Testis (tissue), 2 donors: Measurements from ENCODE around the gene CTSC.

Source experiments
- CTCF ChIP-seq, 3 experiments: fragments of 450-650 bp in 2 of 3; fragments of 200-600 bp in 1 of 3; sonication (generic) in 1 of 3; IDR thresholded peaks; one replicate each; pipeline ENCODE4 v1.5.1; 2016 to 2019; ENCODE audit warnings: antibody characterized with exemption in 3 of 3, mild to moderate bottlenecking in 2 of 3, moderate library complexity in 1 of 3
- POLR2A ChIP-seq: fragments of 450-650 bp; IDR thresholded peaks from one replicate; pipeline ENCODE4 v1.6.1; 2017; ENCODE audit warnings: antibody characterized with exemption, mild to moderate bottlenecking, moderate library complexity

DNA sequence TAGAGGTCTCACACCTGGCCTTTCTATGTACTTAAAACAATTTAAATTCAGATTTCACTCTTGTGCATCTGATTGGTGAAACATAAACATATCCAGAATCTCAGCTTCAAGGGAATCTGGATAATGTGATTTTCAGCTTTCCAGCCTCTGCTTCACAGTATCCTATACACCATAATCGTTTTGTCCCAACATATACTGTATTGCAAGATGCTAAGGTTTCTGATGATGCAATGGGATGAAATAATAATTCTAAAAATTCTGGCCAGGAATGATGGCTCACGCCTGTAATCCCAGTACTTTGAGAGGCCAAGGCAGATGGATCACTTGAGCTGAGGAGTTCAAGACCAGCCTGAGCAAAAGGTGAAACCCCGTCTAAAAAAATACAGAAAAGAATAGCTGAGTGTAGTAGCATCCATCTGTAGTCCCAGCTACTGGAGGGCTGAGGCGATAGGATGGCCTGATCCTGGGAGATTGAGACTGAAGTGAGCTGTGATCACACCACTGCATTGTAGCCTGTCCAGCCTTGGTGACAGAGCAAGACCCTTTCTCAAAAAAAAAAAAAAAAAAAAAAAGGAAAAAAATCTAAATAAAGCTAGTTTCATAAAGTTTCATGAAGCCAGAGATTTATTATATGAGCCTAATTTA lies 41.0 kb upstream of the CTSC start:
- TF ChIP-seq CTCF (IDR thresholded peaks at IDR 0.05) (no peak), POLR2A (no peak)
